Testis (tissue), 3 donors: Measurements from ENCODE around the gene IFNK. TPM values are rescaled to one million over a fixed set of nuclear protein-coding genes. Genes with fewer than 3 reads are reported as not detected.

Experiments used
- DNase-seq: peaks from one replicate; pipeline ENCODE4 v3.0.0-alpha.2; 2019
- H3K27ac ChIP-seq, 2 donors: fragments of 200-600 bp; sonication (generic); one replicate each; pipeline ENCODE4 v1.5.1; 2019
- H3K27me3 ChIP-seq: fragments of 200-600 bp; sonication (generic); one replicate; pipeline ENCODE4 v1.5.1; 2019
- H3K36me3 ChIP-seq: fragments of 200-600 bp; sonication (generic); one replicate; pipeline ENCODE4 v1.5.1; 2017; ENCODE audit warnings: low read depth; ENCODE audit errors: missing control alignments
- H3K4me1 ChIP-seq: fragments of 200-600 bp; sonication (generic); one replicate; pipeline ENCODE4 v1.5.1; 2019
- H3K4me3 ChIP-seq, 2 donors: fragments of 200-600 bp; sonication (generic); one replicate each; pipeline ENCODE4 v1.5.1; 2017 to 2019
- H3K9me3 ChIP-seq: fragments of 200-600 bp; sonication (generic); one replicate; pipeline ENCODE4 v1.5.1; 2017
- POLR2A ChIP-seq: fragments of 450-650 bp; IDR thresholded peaks from one replicate; pipeline ENCODE4 v1.6.1; 2017; ENCODE audit warnings: antibody characterized with exemption, mild to moderate bottlenecking, moderate library complexity
- WGBS, 2 donors: methylation state at CpG; one replicate each; pipeline ENCODE4 v1.1.5; 2018; 5-methylcytosine and 5-hydroxymethylcytosine counted together
- intact Hi-C: fragments of 100-400 bp; cut with DNase I; formaldehyde crosslinking; loops from one replicate; pipeline ENCODE4 v1.15.1; 2023; ENCODE audit warnings: low total_unique reads
- polyA plus RNA-seq: library from polyadenylated mRNA; stranded (reverse); fragments of 350-450 nt; fragmentation: Illumina TruSeq; extraction: RNeasy Lipid Tissue Mini Kit (QIAGEN cat#74804); gene quantifications from one replicate; pipeline ENCODE4 v1.2.3, GENCODE V29; 2014; ENCODE audit warnings: low read depth, low replicate concordance; ENCODE audit not compliant: insufficient read depth
- total RNA-seq, 2 donors: library from RNA; depleted of rRNA; stranded (reverse); fragments of >200 nt; gene quantifications; one replicate each; pipeline ENCODE4 v1.2.3, GENCODE V29; 2016
- TF ChIP-seq, protein P1 (sequence below), 3 experiments: fragments of 450-650 bp in 2 of 3; fragments of 200-600 bp in 1 of 3; sonication (generic) in 1 of 3; IDR thresholded peaks; one replicate each; pipeline ENCODE4 v1.5.1; 2016 to 2019; ENCODE audit warnings: antibody characterized with exemption in 3 of 3, mild to moderate bottlenecking in 2 of 3, moderate library complexity in 1 of 3

Gene IFNK
- total and polyA plus RNA-seq, 3 donors from 2014 or later = not detected

DNA sequence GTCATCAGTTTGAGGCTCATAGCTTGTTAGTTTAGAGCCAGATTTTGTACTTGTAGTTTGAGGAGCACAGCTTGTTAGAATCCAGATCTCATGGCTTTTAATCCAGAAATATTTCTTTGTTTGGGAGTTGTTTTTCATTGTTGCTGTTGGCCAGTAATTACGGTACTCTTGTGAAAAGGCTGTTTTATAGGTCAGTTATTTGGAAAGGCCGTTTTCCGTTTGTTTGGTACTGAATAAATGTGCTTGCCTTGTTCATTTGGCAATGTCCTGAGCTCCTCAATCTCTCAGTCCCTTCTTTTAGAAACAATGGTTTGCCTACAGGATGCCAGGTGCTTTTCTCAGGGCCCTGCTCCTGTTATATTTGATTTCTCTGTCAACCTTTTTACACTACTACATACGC lies 10.0 kb downstream of the IFNK start:
- H3K36me3 ChIP-seq = no peaks in the 10 kb centered on the region
- TF ChIP-seq, protein P1, sequence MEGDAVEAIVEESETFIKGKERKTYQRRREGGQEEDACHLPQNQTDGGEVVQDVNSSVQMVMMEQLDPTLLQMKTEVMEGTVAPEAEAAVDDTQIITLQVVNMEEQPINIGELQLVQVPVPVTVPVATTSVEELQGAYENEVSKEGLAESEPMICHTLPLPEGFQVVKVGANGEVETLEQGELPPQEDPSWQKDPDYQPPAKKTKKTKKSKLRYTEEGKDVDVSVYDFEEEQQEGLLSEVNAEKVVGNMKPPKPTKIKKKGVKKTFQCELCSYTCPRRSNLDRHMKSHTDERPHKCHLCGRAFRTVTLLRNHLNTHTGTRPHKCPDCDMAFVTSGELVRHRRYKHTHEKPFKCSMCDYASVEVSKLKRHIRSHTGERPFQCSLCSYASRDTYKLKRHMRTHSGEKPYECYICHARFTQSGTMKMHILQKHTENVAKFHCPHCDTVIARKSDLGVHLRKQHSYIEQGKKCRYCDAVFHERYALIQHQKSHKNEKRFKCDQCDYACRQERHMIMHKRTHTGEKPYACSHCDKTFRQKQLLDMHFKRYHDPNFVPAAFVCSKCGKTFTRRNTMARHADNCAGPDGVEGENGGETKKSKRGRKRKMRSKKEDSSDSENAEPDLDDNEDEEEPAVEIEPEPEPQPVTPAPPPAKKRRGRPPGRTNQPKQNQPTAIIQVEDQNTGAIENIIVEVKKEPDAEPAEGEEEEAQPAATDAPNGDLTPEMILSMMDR (IDR thresholded peaks at IDR 0.05) = no peak
- no peak for TF ChIP-seq POLR2A
- WGBS, 2 donors = 50 to 53% methylated on average over 4 of the region's 4 CpGs
- H3K9me3 ChIP-seq = no peaks in the 10 kb centered on the region
- no peak for DNase-seq
- intact Hi-C loops = no loop called here
- no peaks in the 10 kb centered on the region for H3K27me3 ChIP-seq
- H3K4me3 ChIP-seq = no peak overlapping the region
- peak overlapping the region; percentile 25 to 62 for H3K27ac ChIP-seq
- peaks cover 7% of the 10 kb centered on the region for H3K4me1 ChIP-seq

DNA sequence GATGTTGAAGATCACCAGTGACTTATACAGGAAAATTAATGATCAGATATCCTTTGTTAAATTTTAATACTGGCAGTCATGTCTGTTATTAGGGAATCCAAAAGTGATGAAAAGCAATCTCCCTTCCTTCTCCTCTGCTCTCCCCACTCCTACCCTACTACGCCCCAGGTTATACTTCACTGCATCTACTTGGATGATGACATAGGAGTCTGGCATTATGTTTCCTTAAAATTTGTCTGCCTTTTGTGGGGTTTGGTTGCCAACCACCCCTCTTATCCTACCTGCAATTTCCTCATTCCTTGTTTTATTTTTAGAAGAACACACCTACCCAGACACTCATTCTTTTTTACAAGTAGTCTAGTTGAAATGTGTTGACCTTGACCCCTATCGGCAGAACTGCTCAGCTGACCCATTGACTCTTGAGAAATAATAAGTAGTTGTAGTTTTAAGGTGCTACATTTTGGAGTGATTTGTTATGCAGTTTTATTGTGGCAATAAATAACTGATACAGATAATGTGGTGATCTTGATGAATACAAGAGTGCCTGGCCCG lies 10.6 kb downstream of the IFNK start:
- no peak overlapping the region for H3K4me3 ChIP-seq
- no peak for TF ChIP-seq POLR2A
- TF ChIP-seq, protein P1 (IDR thresholded peaks at IDR 0.05) = no peak
- no peaks in the 10 kb centered on the region for H3K27me3 ChIP-seq
- H3K27ac ChIP-seq = peak overlapping the region; percentile 25 to 62
- H3K36me3 ChIP-seq = no peaks in the 10 kb centered on the region
- no peaks in the 10 kb centered on the region for H3K9me3 ChIP-seq
- no peak for DNase-seq
- peaks cover 13% of the 10 kb centered on the region for H3K4me1 ChIP-seq
- intact Hi-C loops = no loop called here
- WGBS, 2 donors = 66 to 67% methylated on average over 3 of the region's 3 CpGs

DNA sequence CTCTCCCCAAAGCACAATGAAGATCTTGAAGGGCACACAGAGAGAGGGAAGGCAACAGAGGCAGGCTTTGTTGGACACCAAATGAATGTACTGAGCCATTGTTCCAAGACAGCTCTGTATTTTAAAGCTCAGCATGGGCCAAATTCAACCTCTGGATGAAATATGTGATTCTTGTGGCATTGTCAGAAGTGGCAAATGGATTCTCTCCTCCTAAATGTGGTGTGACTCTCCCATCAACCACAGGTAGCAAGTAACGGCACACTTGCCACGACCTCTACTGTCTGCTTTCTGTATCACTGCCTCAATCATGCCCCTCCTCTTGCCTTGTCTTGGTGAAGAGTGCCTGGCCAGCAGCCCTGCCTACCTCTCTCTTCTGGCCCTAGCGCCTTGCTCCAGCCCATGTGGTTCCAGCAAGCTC lies 11.6 kb downstream of the IFNK start:
- 80 to 92% methylated on average over 3 of the region's 3 CpGs for WGBS, 2 donors
- Histone ChIP-seq H3K4me1 (peaks cover 14% of the 10 kb centered on the region), H3K27ac (no peak overlapping the region)

DNA sequence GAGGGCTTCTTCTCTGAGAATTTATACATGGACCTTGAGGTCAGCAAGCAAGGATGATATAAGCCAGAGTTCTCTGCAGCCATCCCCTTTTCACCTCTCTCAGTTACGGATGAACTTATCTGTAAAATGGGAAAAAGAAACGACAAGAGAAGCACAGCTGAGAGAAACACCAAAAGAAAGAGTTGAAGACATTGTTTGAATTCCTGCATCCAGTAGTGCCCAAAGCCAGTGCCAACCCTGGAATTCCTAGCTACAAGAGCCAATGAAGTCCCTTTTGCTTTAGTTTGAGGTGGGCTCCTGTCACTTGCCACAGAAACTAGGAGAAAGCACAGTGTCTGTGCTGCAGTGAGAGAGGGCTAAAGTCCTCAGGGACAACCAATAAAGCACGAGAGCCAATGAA lies 12.1 kb downstream of the IFNK start:
- Histone ChIP-seq H3K36me3 (no peaks in the 10 kb centered on the region), H3K27me3 (no peaks in the 10 kb centered on the region), H3K4me1 (peaks cover 14% of the 10 kb centered on the region), H3K4me3 (no peak overlapping the region), H3K27ac (no peak overlapping the region), H3K9me3 (no peaks in the 10 kb centered on the region)
- no peak for DNase-seq
- WGBS, 2 donors = 81 to 91% methylated on average over 3 of the region's 3 CpGs
- intact Hi-C loops = no loop called here
- TF ChIP-seq POLR2A = no peak
- TF ChIP-seq, protein P1 (IDR thresholded peaks at IDR 0.05) = no peak

More for the DNA sequence above, 11.6 kb downstream of the IFNK start:
- intact Hi-C loops = no loop called here
- DNase-seq = peak; percentile 34
- no peaks in the 10 kb centered on the region for H3K27me3 ChIP-seq
- H3K36me3 ChIP-seq = no peaks in the 10 kb centered on the region
- no peaks in the 10 kb centered on the region for H3K9me3 ChIP-seq
- no peak overlapping the region for H3K4me3 ChIP-seq
- no peak for TF ChIP-seq POLR2A
- TF ChIP-seq, protein P1 (IDR thresholded peaks at IDR 0.05) = no peak

DNA sequence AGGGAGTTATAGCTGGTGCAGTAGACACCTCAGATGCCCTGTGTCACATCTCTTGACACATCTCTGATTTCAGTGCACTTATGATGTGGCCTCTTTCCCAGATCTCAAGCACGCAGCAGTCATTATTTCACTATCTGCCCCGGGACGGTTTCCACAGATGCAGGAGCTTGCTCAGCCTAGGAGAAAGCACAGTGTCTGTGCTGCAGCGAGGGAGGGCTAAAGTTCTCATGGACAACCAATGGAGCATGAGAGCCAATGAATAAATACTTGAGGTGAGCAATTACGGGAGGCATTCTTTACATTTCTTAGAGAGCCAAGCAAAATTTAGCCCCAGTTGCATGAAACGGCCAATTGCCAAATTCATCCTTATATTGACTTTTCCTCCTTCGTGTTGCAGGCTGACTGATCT lies 12.9 kb downstream of the IFNK start:
- H3K4me1 ChIP-seq = peaks cover 14% of the 10 kb centered on the region
- no peaks in the 10 kb centered on the region for H3K9me3 ChIP-seq
- H3K36me3 ChIP-seq = no peaks in the 10 kb centered on the region
- no peaks in the 10 kb centered on the region for H3K27me3 ChIP-seq
- TF ChIP-seq, protein P1 (IDR thresholded peaks at IDR 0.05) = no peak
- no peak for TF ChIP-seq POLR2A
- WGBS, 2 donors = 84 to 93% methylated on average over 7 of the region's 7 CpGs
- DNase-seq = no peak
- intact Hi-C loops = no loop called here
- no peak overlapping the region for H3K27ac ChIP-seq
- no peak overlapping the region for H3K4me3 ChIP-seq
